ENCODE results near the gene MYL11.

MYL11 gene

DNA sequence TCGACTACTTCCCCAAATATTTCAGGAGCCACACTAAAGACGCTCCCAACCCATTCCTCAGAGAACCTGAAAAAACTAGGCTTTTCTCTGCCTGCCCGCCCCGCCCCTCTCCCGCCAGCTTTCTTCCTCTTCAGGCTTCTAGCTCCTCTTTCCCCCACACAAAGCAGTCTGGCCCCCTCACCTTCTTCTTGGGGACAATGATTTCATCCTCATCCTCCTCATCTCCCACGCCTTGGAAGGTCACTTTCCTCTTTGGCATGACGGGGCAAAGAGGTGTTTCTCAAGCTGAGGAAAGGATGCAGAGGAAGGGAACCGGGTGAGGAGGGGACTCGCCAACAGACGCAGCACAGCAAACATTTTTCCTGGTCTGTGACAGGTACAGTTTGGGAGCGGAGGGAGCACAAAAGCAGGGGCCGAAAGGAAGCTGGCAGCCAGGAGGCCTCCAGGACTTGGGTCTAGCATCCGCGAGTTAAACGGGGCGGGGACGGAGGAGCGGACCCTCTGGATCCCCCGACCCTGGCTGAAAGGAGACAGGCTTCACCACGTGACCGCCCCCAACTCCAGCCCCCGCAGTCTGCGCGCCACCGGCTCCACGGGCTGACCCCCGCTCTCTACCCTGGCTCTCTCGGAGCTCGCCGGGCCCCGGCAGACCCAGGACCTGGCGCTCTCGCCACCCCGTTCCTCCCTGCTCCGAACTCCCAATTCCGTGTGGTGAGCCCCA is 20.0 kb upstream of the MYL11 start:
- peak in 1 of 2 experiments; percentile 35 for DNase-seq

DNA sequence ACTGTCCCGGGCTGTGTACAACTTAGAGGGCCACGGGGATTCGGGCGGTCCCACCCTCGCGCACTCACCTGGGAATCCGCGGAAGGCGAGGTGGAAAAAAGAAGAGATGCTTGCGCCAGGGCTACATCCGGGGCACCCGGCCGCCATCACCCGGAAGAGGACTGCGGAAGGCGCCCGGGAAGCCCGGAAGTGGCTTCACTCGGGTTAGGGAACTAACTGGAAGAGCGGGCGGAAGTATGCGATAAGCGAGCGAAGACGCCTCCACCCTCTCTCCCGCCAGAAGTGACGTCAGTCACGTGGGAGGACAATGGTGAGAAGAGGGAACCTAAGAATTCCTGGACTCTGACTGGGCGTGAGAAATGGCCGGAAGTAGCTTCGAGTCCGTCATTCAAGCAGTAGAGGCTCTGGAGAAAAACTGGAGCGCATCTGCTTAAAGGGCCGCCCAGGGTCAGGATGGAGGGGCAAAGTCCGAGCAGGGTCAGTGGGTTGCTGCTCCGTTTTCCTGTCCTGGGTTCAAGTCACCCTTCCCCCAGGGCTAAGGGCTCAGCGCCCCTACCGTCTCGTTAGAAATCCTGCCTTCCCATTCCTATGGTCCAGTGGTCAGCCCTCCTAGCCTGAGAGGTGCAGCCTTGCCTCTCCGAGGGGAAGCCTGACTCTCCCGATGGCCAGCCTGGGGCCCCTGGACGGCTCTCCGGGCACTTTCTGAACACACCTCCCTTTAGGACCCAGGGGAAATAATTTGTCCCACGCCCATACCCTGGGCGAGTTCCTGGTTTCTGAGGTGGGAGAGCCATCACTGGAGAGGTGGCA is 19.3 kb upstream of the MYL11 start, which contains the start of gene CD2BP2:
Gene CD2BP2 (minus strand): TSS at position 165 of the 810 bp plus-strand sequence. CDS start 627 bp downstream, outside the sequence.
- DNase-seq, result peak; percentile 91 to 92

DNA sequence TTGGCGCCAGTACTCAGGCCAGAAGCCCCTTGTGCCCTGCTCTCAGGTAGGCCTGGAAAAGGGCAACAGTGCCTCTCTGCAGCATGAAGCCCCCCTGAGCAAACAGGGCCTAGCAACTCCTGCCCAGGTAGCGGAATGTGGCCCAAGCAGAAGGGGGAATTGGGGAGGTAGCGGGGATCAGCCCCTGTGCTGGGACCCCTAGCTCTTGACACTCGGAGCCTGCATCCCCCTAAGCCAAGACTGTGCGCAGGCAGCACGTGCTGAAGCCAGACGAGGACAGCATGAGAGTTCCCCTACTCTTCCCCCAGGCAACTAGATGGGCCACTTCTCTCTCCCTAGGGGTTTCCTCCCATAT is 18.7 kb upstream of the MYL11 start:
- DNase-seq, result no peak

DNA sequence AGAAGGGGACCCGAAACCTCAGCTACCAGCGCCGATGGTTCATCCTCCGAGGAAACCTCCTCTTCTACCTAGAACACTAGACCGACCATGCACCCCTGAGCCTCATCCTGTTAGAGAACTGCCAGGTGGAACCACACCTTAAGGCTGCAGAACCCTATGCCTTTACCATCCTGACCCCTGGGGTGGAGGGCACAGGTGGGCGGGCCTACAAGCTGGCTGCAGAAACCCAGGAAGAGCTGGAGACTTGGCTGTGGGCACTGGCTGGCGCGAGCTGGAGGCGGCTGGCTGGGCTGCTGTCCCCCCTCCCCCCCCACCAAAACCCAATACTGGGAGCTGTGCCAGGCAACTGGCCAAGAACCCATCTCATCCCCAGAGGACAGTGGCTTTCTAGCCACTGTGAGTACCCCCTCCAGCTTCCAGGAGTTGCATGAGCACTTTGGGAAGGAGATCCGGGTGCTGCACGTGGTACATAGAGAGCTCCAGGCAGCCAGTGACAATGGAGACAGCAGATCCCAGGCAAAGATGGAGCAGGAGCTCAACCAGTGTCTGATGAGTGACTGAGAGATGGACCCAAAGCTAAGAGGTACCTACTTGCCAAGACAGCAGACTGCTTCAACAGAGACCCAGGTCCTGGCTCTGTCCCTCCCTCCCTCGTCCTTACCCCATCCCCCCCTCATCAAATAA is 18.1 kb upstream of the MYL11 start:
- no peak for DNase-seq

DNA sequence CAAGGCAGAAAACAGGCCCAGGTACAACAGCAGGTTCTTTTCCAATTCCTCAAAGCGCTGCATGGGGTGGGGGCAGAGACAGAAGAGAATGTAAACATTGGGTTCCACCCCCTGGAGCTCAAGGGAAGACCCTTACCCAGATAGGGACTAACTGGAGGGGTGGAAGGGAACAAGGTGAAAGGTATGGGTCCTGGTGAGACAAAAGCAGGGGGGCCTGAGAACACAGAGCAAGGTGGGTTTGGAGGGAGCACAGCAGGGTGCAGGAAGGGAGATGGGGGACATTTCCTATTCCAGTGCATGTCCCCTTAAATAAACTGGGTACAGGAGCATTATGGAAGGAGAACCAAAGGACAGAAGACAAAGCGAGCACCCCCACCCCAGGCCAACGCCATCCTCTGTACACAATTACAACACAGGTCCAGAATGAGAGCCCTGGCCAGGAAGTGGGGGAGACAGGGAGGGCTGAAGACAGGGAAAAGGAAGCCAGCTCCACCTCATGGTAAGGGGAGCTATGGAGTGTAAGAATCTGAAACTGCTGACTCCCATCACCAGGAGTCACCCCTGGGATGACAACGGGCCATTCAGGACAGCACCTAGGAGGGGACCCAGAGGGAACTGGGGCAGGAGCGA is 17.4 kb upstream of the MYL11 start:
- DNase-seq, result no peak

DNA sequence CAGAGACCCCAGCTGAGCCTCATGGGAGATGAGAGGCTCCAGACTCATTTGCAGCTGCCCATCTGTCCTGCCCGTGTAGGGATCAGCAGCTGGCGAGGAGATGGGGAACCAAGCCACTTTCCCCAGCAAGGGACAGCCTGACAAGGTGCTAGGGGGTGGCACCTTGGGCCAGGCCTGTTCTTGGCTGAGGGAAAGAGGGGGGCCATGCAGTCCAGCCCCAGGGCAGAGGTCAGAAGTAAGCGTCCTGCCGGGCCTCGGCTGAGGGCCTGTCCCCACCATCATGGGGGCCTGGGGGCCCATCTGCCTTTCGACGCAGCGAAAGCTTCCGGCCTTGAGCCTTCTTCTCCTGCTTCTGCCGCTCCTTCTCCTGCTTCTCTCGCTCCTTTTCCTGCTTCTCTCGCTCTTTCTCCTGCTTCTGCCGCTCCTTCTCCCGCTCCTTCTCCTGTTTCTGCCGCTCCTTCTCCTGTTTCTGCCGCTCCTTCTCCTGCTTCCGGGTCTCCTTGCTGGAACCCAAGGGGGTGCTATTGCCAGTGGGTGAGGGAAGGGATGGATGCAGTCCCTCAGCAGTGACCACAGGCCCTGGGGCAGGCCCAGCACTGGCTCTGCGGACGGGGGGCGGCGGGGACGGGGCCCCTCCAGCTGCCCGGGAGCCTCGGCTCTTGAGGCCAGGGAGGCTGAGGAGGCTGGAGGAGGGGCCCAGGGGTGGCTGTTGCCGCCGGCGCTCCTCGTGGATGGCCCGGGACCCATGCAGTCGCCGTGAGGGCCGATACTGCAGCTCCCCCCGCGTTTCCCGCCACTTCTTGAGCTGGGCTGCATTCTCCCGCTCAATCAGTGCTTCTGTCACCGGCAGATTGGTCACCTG is 16.7 kb upstream of the MYL11 start:
- no peak for DNase-seq

DNA sequence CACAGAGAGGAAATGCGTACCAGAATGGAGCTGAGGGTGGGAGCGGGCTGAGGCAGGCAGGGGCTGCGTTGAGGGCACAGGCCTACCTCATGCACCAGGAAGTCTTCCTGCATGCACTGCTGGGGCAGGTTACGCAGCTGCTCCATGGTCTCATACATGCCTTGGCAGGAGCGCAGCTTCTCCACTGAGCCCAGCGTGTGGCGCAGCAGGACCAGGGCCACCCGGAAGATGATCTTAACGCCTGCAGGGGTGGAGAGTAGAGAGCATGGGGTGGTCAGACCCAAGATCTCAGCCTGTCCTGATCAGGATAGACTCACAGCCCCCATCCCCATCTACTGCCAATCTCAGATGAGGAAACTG is 16.0 kb upstream of the MYL11 start:
- no peak for DNase-seq

DNA sequence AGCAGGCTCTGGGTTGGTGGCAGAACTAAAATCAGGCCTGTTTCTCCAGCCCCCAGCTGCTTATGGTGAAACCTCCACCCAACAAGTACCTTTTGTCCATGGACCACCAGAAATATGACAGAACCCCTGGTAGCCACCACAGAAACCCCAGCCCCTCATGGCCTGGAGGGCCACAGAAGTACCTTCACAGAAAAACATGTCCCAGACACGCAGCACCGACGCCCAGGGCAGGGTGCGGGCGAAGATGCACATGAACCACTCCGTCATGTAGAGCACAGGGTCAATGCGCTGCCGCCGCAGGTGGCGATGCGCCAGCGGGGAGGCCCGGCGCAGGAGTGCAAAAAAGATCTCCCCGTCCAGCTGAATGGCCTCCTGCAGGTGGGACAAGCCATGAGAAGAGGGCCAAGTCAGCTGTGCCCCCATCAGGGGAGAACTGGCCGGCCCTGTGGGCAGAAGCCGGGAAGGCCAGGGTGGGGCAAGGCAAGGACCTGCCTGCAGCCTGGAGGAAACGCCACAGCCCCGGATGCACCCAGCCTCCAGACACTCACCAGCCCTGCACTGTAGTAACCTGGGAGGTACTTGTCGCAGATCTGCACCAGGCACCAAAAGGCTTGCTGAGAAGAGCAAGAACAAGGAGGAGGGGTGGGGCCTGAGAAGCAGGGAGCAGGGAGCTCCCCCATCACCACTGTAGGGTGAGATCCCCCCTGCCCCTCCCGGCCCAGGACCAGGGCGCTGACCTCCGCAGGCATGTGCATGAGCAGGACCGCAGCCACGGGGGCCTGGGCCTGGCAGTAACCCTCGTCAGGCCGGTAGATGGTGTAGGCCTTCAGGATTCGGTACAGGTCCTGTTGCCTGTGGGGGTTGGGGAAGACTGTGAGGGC is 15.4 kb upstream of the MYL11 start:
- DNase-seq, result no peak

DNA sequence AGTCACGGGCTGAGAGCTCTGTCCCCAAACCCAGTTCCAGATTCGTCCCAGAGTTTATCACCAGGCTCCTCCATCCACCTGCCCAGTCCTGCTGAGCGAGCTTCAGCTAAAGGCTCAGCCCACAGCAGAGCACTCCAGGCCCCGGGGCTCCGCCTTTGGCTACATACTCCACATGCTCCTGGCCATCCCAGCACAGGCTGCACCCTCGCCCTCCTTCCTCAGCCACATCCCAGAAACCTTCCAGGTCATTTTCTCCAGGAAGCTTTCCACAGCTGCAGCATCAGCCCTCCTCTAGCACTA is 14.8 kb upstream of the MYL11 start:
- DNase-seq, result no peak

DNA sequence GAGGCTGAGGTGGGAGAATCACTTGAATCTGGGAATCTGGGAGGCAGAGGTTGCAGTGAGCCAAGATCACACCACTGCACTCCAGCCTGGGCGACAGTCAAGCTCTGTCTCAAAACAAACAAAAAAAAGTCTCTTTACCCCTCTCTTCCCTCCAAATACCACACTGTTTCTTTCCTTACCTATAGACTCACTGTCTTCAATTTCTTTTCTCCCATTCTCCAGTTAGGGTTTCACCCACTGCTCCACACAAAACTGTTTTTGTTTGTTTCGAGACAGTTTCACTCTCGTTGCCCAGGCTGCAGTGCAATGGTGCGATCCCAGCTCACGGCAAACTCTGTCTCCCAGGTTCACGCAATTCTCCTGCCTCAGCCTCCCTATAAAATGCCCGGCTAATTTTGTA is 13.4 kb upstream of the MYL11 start:
- DNase-seq, result no peak

DNA sequence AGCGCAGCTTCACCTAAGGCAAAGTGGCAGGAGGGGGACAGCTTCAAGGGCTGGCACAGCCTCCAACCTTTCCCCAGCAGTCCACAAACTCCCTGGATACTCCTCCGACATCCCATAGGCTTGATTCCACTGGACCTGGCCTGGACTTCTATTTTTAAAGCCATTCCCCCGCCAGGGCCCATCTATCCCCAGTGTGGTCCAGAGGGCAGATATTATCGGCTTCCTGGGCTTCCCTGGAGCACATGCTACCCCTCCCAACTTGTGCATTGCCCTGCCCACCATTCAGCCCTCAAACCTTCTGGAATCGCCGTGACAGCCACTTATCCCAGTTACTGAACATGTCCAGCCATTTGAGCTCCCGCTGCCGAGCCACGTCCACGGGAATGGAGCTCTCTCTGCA is 9.4 kb upstream of the MYL11 start:
- no peak for DNase-seq

DNA sequence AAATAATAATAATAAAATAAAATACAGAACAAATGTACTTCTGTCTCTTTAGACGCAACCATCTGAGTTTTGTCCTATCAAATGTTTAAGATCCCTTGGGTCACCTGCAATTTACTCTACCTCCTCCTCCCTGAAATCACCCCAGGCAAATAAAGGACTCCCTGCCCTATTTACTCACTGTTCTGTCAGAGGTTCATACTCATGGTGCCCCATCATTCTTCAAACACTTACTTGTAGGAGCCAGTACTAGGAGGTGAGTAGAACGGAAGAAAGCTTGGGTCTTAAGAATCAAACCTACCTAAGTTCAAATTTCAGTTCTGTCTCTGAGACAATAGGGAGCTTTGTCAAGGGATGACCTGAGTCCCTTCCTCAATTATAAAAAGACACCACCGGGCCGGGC is 8.1 kb upstream of the MYL11 start:
- no peak for DNase-seq

DNA sequence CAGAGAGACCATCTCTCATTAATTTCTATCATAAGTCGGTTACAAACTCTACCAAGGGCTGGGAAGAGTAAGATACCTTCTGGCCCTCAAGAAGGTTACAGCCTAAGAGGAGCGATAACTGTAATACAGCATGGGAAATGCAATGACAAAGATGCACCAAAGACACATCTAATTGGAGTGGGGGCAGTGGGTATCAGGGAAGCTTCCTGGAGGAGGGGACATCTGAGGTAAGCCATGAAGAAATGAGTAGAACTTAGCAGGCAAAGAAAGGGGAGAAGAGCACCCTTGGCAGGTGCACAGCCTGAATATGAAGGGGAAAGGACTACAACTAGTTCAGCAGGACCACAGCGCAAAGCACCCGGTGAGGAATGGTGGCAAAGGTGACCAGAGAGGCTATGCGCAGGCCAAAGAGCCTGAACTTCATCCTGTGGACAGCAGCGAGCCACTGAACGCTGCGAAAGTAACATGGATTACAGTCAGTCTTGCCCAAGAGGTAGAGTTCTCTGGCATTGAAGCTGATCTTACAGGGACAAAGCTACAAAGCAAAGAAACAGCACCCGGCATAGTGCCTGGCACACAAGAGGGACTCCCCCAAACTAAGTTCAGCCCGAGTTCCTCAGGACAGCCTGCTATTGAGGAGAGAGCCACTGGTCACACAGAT is 7.1 kb upstream of the MYL11 start:
- DNase-seq, result no peak

DNA sequence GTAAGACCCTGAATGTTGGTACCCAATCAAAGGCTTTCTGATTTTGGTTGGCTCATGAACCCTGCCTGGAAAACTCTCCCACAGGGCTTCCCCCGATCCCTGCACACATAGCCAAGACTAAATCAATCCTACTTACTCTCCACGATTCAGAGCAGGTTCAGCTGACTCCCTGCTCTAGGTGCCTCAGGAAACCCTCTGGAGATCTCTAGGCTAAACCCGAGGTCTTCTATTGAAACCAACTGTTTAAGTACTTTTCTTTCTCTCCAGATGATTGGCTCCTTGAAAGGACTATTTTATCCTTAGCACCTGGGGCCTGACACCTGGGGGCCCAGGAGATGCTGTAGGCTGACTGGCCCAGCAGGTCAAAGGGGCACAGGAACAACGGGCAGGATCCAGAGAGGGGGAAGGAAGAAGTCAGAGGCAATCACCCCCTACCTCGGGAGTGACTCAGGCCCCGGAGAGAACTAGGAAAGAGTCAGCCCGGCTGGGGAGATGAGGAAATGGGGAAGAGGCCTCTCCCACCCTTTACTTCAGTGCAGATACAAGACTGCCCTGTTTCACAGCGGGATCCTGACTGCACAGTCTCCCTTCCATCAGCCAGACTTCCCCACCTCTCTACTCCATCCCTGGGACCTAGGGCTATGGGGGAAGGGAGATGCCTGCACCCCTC is 6.3 kb upstream of the MYL11 start:
- no peak for DNase-seq

DNA sequence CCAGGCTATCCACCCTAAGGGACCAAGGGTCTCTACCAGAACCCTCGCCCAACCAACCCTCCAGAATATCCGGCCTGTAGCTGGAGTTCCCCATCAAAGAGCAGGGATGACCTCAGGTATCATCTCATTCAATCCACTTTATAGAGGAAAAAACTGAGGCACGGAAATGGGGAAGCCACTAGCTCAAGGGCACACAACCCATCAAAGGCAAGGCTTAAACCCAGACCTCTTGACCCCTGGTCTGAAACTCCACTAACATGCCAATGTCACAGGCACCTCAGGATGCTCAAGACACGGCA is 5.9 kb upstream of the MYL11 start:
- no peak for DNase-seq

DNA sequence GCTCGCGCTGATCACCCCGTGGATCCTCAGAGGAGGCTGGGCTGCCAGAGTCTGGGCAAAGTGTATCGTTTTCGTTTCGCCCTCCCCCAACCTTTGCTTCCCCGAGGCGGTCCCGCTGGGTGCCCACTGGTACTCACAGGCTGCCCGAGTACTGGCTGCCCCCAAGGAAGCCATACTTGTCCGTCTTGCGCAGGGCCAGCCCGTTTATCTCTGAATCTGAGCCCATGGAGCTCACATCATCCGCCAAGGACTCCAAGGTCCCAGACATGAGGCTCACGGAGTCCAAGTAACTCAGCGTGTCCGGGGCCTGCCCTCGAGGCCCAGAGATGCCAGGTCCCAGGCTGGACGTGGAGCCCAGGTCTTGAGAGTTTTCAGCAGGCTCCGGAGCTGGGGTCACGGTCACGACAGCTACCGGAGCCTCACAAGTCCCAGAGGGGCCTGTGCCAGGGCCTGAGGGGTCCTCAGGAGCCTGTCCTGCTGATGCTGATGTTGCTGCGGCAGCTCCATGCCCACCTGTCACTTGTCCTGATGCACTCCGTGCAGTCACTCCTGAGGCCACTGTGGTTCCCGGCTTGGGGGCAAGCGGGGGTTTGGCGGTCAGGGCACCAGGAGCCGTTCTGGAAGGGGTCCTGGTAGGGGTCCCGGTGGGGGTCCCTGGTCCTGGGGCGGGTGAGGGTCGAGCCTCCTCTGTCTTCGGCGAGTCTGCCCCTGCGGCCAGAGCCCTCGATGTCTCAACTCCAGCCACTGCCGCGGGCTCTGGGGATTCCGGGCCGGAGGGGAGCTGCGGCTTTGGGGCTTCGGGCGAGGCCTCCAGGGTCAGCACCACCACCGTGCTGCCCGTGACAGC is 5.3 kb upstream of the MYL11 start:
- DNase-seq, result peak in 1 of 2 experiments; percentile 46

DNA sequence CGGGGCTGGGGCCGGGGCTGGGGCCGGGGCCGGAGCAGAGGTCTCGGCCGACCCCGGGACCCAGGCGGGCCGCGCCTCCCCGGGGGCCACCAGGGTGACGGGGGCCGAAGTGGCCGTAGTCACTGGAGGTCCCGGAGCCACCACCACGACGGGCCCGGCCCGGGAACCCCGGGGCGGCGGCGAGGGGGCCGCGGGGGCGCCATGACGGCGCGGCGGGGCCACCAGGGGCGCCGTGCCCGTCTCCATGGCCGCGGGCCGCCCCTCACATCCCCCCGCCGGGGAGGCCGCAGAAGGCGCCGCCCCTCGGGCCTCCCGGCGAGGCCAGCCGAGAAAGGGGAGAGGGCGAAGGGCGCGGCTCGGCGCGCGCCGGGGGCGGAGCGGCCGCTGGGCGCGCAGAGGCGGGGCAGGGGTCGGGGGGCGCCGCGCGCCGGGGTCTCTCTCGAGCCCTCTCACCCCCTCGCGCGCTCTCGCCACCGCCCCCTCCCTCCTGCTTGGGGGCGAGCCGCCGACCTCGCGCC is 4.6 kb upstream of the MYL11 start:
- no peak for DNase-seq

DNA sequence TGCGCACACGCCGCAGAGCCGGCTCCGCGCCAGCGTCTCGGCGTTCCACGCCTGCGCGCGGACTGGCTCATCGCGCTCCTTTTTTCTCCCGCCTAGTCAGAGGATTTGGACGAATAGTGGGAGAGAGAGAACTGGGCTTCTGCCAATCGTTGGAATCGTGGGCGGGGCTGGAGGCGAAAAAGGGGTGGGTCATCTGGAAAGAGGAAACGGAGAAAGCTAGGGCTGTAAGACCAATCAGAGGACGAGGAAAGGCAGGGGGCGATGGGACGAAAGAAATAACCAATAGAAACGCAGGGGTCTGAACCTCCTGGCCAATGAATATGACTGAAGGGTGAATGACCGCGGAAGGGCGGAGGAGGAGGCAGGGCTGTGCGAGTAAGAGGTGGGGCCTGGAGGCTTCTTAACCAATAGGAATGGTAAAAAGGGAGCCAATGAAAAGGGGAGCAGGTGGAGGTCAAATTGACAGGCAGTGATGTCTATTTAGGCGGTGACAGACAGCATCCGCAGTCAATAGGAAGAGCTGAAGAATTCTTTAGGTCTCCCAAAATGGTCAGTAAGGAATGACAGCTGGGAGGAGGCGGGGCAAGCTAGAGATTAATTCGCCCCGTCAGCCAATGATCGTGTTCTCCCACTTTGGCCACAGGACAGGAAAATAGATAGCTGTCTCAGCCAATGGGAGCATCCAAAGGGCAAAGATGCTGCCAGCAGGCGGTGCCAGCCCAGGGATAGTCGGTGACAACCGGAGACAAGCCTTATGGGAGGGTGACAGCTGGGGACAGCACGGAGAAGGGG is 4.0 kb upstream of the MYL11 start, which contains the start of gene TBC1D10B:
Gene TBC1D10B (minus strand): TSS at position 39 of the 792 bp plus-strand sequence. CDS start 311 bp downstream, outside the sequence.
- peak; percentile 99 for DNase-seq
